Spleen (tissue), 11 donors: ENCODE results near the gene EFCC1. TPM values are rescaled to one million over a fixed set of nuclear protein-coding genes. Genes with fewer than 3 reads are reported as not detected.

ENCODE experiments used
- DNase-seq: peaks from one replicate; pipeline ENCODE4 v3.0.0-alpha.2; 2020
- H3K27ac ChIP-seq, 8 donors: fragments of 200-600 bp; sonication (generic) in 7 of 8; 1 replicate in 4 of 8; 2 replicates in 4 of 8; pipeline versions ENCODE4 v1.5.0 to v1.8.0; 2016 to 2021; ENCODE audit warnings: inconsistent platforms in 4 of 8, mild to moderate bottlenecking in 4 of 8, moderate library complexity in 1 of 8
- H3K27me3 ChIP-seq, 7 donors: fragments of 200-600 bp; sonication (generic) in 6 of 7; replicated peaks in 1 of 7; 1 replicate in 4 of 7; 2 replicates in 3 of 7; pipeline versions ENCODE4 v1.5.0 to v1.8.0; 2016 to 2021; ENCODE audit warnings: inconsistent platforms in 3 of 7, mild to moderate bottlenecking in 1 of 7
- H3K36me3 ChIP-seq, 6 donors: fragments of 200-600 bp; sonication (generic) in 5 of 6; 1 replicate in 4 of 6; 2 replicates in 2 of 6; pipeline versions ENCODE4 v1.5.0 to v1.8.0; 2016 to 2021; ENCODE audit warnings: inconsistent platforms in 2 of 6
- H3K4me1 ChIP-seq, 6 donors: fragments of 200-600 bp; sonication (generic) in 5 of 6; 1 replicate in 3 of 6; 2 replicates in 3 of 6; pipeline versions ENCODE4 v1.5.0 to v1.8.0; 2016 to 2021; ENCODE audit warnings: inconsistent platforms in 3 of 6
- H3K4me3 ChIP-seq, 8 donors: fragments of 200-600 bp; sonication (generic) in 7 of 8; 1 replicate in 4 of 8; 2 replicates in 4 of 8; pipeline versions ENCODE4 v1.5.0 to v1.8.0; 2016 to 2021; ENCODE audit warnings: inconsistent platforms in 4 of 8, mild to moderate bottlenecking in 4 of 8, moderate library complexity in 2 of 8
- H3K9me3 ChIP-seq, 8 donors: fragments of 200-600 bp; sonication (generic) in 7 of 8; 1 replicate in 4 of 8; 2 replicates in 4 of 8; pipeline versions ENCODE4 v1.5.0 to v1.8.0; 2016 to 2021; ENCODE audit warnings: inconsistent platforms in 4 of 8
- CTCF ChIP-seq, 11 experiments: fragments of 200-600 bp in 7 of 11; fragments of 450-650 bp in 4 of 11; sonication (generic) in 4 of 11; IDR thresholded peaks in 8 of 11; conservative IDR thresholded peaks in 3 of 11; 1 replicate in 7 of 11; 2 replicates in 4 of 11; pipeline versions ENCODE4 v1.4.0 to v1.8.0; 2016 to 2021; ENCODE audit warnings: antibody characterized with exemption in 11 of 11, inconsistent platforms in 4 of 11, mild to moderate bottlenecking in 1 of 11
- POLR2A ChIP-seq, 3 donors: fragments of 450-650 bp; IDR thresholded peaks; one replicate each; pipeline ENCODE4 v1.5.1; 2017; ENCODE audit warnings: antibody characterized with exemption in 3 of 3, mild to moderate bottlenecking in 1 of 3
- POLR2AphosphoS5 ChIP-seq, 3 donors: sonication (generic); formaldehyde crosslinking; IDR thresholded peaks; one replicate each; pipeline ENCODE4 v1.5.1; 2017; ENCODE audit warnings: antibody characterized with exemption in 3 of 3
- WGBS, 5 donors: extraction: QIAGEN DNeasy Blood & Tissue Kit in 3 of 5; methylation state at CpG; one replicate each; pipeline versions ENCODE4 v1.1.5 to v1.1.7; 2013 to 2018; 5-methylcytosine and 5-hydroxymethylcytosine counted together
- intact Hi-C: fragments of 100-400 bp; cut with DNase I; formaldehyde crosslinking; loops from one replicate; pipeline ENCODE4 v1.15.0; 2023; ENCODE audit warnings: low total_unique reads
- polyA plus RNA-seq, 3 donors: library from polyadenylated mRNA; stranded (reverse); fragments of 200-250 nt; gene quantifications; one replicate each; pipeline ENCODE4 v1.2.1, GENCODE V29; 2013
- total RNA-seq, 7 donors: library from RNA; depleted of rRNA in 3 of 7; stranded (reverse); fragments of >200 nt in 3 of 7; fragmentation: NEBNext Ultra II Directional in 4 of 7; extraction: Animal tissue kit (Norgen Biotek cat#: 25700) in 4 of 7; gene quantifications; one replicate each; pipeline versions ENCODE4 v1.1.0 to v1.2.1, GENCODE V29; 2016 to 2021
- donor health status: healthy with polysubstance abuse.
- donor health status: DM: no; HTN: no; CAD: no; lungs with moderate emphysema.
- donor health status: DM: no; HTN: no; CAD: no.
- donor health status: Bipolar disorder and iron deficiency.
- donor health status: healthy.
- donor health status: DM: no; HTN: no; CAD: no.
- donor health status: DM: yes; HTN: yes; CAD: no.

Gene EFCC1
- total and polyA plus RNA-seq, 10 donors: 2.0 to 11.2 (median 8.1) TPM

GRCh38 chr3:129078510-129078909 is 77.4 kb downstream of the EFCC1 start:
- TF ChIP-seq CTCF (IDR thresholded peaks at IDR 0.05 in 8 of 11, conservative IDR thresholded peaks at IDR 0.05 in 3 of 11): no peak
- no peak for TF ChIP-seq POLR2A (IDR thresholded peaks at IDR 0.05)
- no peak for TF ChIP-seq POLR2AphosphoS5 (IDR thresholded peaks at IDR 0.05)
- Histone ChIP-seq H3K4me1 (no peaks in the 10 kb centered on the region), H3K9me3 (no peaks in the 10 kb centered on the region), H3K27me3 (peaks cover 0 to 4% (median 0%) of the 10 kb centered on the region in 7 donors), H3K4me3 (no peak overlapping the region), H3K36me3 (no peaks in the 10 kb centered on the region), H3K27ac (no peak overlapping the region)
- 79 to 95% (median 92%) methylated on average over 8 of the region's 8 CpGs for WGBS, 5 donors
- intact Hi-C loops: no loop called here
- no peak for DNase-seq

GRCh38 chr3:129081503-129081902 is 80.4 kb downstream of the EFCC1 start:
- no peaks in the 10 kb centered on the region for H3K9me3 ChIP-seq
- WGBS, 5 donors: 49 to 86% (median 71%) methylated on average over 8 of the region's 8 CpGs
- no peaks in the 10 kb centered on the region for H3K4me1 ChIP-seq
- H3K27ac ChIP-seq: no peak overlapping the region
- no peak for TF ChIP-seq POLR2A (IDR thresholded peaks at IDR 0.05)
- no peak for TF ChIP-seq CTCF (IDR thresholded peaks at IDR 0.05 in 8 of 11, conservative IDR thresholded peaks at IDR 0.05 in 3 of 11)
- TF ChIP-seq POLR2AphosphoS5 (IDR thresholded peaks at IDR 0.05): no peak
- H3K36me3 ChIP-seq: no peaks in the 10 kb centered on the region
- no peak overlapping the region for H3K4me3 ChIP-seq
- peaks cover 0 to 4% (median 0%) of the 10 kb centered on the region in 7 donors for H3K27me3 ChIP-seq
- intact Hi-C loops: no loop called here
- no peak for DNase-seq

- Histone ChIP-seq H3K27me3 (peaks cover 0 to 4% (median 0%) of the 10 kb centered on the region in 7 donors), H3K36me3 (no peaks in the 10 kb centered on the region), H3K27ac (no peak overlapping the region), H3K9me3 (no peaks in the 10 kb centered on the region), H3K4me1 (no peaks in the 10 kb centered on the region), H3K4me3 (no peak overlapping the region)
- 74 to 78% (median 75%) methylated on average over 9 of the region's 9 CpGs for WGBS, 5 donors
- intact Hi-C loops: no loop called here
- DNase-seq: no peak
- no peak for TF ChIP-seq POLR2A (IDR thresholded peaks at IDR 0.05)
- TF ChIP-seq CTCF (IDR thresholded peaks at IDR 0.05 in 8 of 11, conservative IDR thresholded peaks at IDR 0.05 in 3 of 11): no peak
- TF ChIP-seq POLR2AphosphoS5 (IDR thresholded peaks at IDR 0.05): no peak
Observed at GRCh38 chr3:129082026-129082425, 80.9 kb downstream of the EFCC1 start.

GRCh38 chr3:129084501-129084900 is 83.4 kb downstream of the EFCC1 start:
- WGBS, 5 donors: 68 to 80% (median 74%) methylated on average over 6 of the region's 6 CpGs
- DNase-seq: no peak
- Histone ChIP-seq H3K27ac (no peak overlapping the region), H3K27me3 (peaks cover 0 to 4% (median 0%) of the 10 kb centered on the region in 7 donors), H3K9me3 (no peaks in the 10 kb centered on the region), H3K4me1 (peaks cover 0 to 4% (median 0%) of the 10 kb centered on the region in 6 donors), H3K36me3 (no peaks in the 10 kb centered on the region), H3K4me3 (no peak overlapping the region)
- TF ChIP-seq POLR2A (IDR thresholded peaks at IDR 0.05) (no peak), POLR2AphosphoS5 (IDR thresholded peaks at IDR 0.05) (peak in 1 of 3 donors; percentile 24), CTCF (IDR thresholded peaks at IDR 0.05 in 8 of 11, conservative IDR thresholded peaks at IDR 0.05 in 3 of 11) (no peak)
- intact Hi-C loops: no loop called here
